NCI-H2107 treated with DMSO at 0.1 percent for 48 hours (cell line): ENCODE measurements around the gene PRKN.
A peak's percentile ranks its signal among the peaks of the same experiment; 100 is the strongest.

Experiments used
- DNase-seq: peaks from one replicate; lab custom pipeline; 2025; ENCODE audit not compliant: unreplicated experiment; lab: John Stamatoyannopoulos, UW

Gene PRKN

GRCh38 chr6:162200945-162201690 is 526.4 kb downstream of the PRKN start:
- no peak for DNase-seq

- no peak for DNase-seq
These were observed 527.5 kb downstream of the PRKN start for GRCh38 chr6:162200041-162200440.

GRCh38 chr6:162198925-162199324 is 528.6 kb downstream of the PRKN start:
- no peak for DNase-seq

GRCh38 chr6:162198076-162198475 is 529.5 kb downstream of the PRKN start:
- DNase-seq: no peak

GRCh38 chr6:162195441-162195840 is 532.1 kb downstream of the PRKN start:
- DNase-seq: no peak

- DNase-seq: no peak
These were observed 536.6 kb downstream of the PRKN start for GRCh38 chr6:162190981-162191380.

- DNase-seq: no peak
These were observed 540.2 kb downstream of the PRKN start for GRCh38 chr6:162187168-162187935.

- no peak for DNase-seq
These were observed 543.1 kb downstream of the PRKN start for GRCh38 chr6:162184465-162184864.

GRCh38 chr6:162181741-162182401 is 545.7 kb downstream of the PRKN start:
- no peak for DNase-seq

GRCh38 chr6:162181111-162181510 is 546.5 kb downstream of the PRKN start:
- DNase-seq: no peak

GRCh38 chr6:162179196-162179951 is 548.2 kb downstream of the PRKN start:
- DNase-seq: no peak

GRCh38 chr6:162178666-162179065 is 548.9 kb downstream of the PRKN start:
- DNase-seq: no peak

GRCh38 chr6:162178266-162178665 is 549.3 kb downstream of the PRKN start:
- no peak for DNase-seq

GRCh38 chr6:162177746-162178145 is 549.8 kb downstream of the PRKN start:
- DNase-seq: peak; percentile 19

- no peak for DNase-seq
These were observed 554.1 kb downstream of the PRKN start for GRCh38 chr6:162173466-162173865.

- no peak for DNase-seq
These were observed 562.1 kb downstream of the PRKN start for GRCh38 chr6:162165479-162165878.

- no peak for DNase-seq
These were observed 570.2 kb downstream of the PRKN start for GRCh38 chr6:162157167-162157870.

- no peak for DNase-seq
These were observed 571.4 kb downstream of the PRKN start for GRCh38 chr6:162156146-162156545.

- DNase-seq: no peak
These were observed 572.6 kb downstream of the PRKN start for GRCh38 chr6:162154930-162155329.

- no peak for DNase-seq
These were observed 573.6 kb downstream of the PRKN start for GRCh38 chr6:162154001-162154400.

GRCh38 chr6:162153120-162153519 is 574.4 kb downstream of the PRKN start:
- DNase-seq: no peak
